A549 (cell line): ENCODE measurements around the gene LGMN. TPM values are rescaled to one million over a fixed set of nuclear protein-coding genes. Genes with fewer than 3 reads are reported as not detected.

Experiments
- ATAC-seq, 2 experiments: fragments of 200-7000 bp in 1 of 2; fragments of >200 bp in 1 of 2; cut with Nextera tagmentation in 1 of 2; cut with Tn5 transposase in 1 of 2; 3 replicates each; pipeline versions ENCODE4 v1.8.0 to v1.9.1; 2018 to 2020; ENCODE audit warnings: mild to moderate bottlenecking in 1 of 2, moderate library complexity in 1 of 2
- CTCF ChIA-PET: fragments of 300-600 bp; sonication (Branson Sonifier 250); formaldehyde crosslinking; extraction: SDS; loops from one replicate; lab custom pipeline; 2021; ENCODE audit warnings: antibody characterized with exemption, inconsistent platforms; lab: Yijun Ruan, JAX
- POLR2A ChIA-PET: fragments of 350-600 bp; formaldehyde crosslinking; extraction: SDS; loops from one replicate; lab custom pipeline; 2021; ENCODE audit warnings: antibody characterized with exemption, inconsistent platforms; lab: Yijun Ruan, JAX
- DNase-seq, 2 experiments: peaks; one replicate each; pipeline versions ENCODE4 v3.0.0 to v3.0.0-alpha.2; 2011 to 2016; ENCODE audit warnings: low read depth in 1 of 2, low spot score in 1 of 2
- FAIRE-seq: peaks from 2 replicates; lab custom pipeline; 2011; peaks lifted over from hg19 to GRCh38; lab: Jason Lieb, UNC
- H3K27ac ChIP-seq, 2 experiments: fragments of >200 bp; sonication (Bioruptor Twin); formaldehyde crosslinking; 3 replicates each; pipeline ENCODE4 v1.5.1; 2016 to 2017
- H3K4me1 ChIP-seq: fragments of >200 bp; sonication (Bioruptor Twin); formaldehyde crosslinking; 3 replicates; pipeline ENCODE4 v1.6.1; 2016
- H3K4me2 ChIP-seq: fragments of >200 bp; sonication (Bioruptor Twin); formaldehyde crosslinking; 3 replicates; pipeline ENCODE4 v1.6.1; 2016
- H3K4me3 ChIP-seq: fragments of >200 bp; sonication (Bioruptor Twin); formaldehyde crosslinking; 3 replicates; pipeline ENCODE4 v1.5.1; 2016
- H3K9me3 ChIP-seq: fragments of >200 bp; sonication (Bioruptor Twin); formaldehyde crosslinking; 3 replicates; pipeline ENCODE4 v1.6.1; 2016
- CEBPB ChIP-seq, 2 experiments: fragments of >200 bp in 1 of 2; sonication (Bioruptor Twin) in 1 of 2; formaldehyde crosslinking in 1 of 2; IDR thresholded peaks; 2 replicates each; pipeline ENCODE4 v1.6.1; 2012 to 2016
- ESRRA ChIP-seq: fragments of 150-350 bp; IDR thresholded peaks from 2 replicates; pipeline ENCODE4 v1.6.1; 2014; ENCODE audit warnings: mild to moderate bottlenecking, low read length, borderline replicate concordance
- FOSB ChIP-seq: fragments of 250-450 bp; sonication (Bioruptor Pico); IDR thresholded peaks from 2 replicates; pipeline ENCODE4 v1.5.0; 2020; ENCODE audit warnings: mild to moderate bottlenecking, moderate library complexity
- FOSL2 ChIP-seq, 2 experiments: fragments of 450-650 bp in 1 of 2; fragments of >200 bp in 1 of 2; sonication (Bioruptor Twin) in 1 of 2; formaldehyde crosslinking; IDR thresholded peaks; 2 replicates each; pipeline versions ENCODE4 v1.5.0 to v1.6.1; 2016 to 2020; ENCODE audit warnings: mild to moderate bottlenecking in 1 of 2, moderate library complexity in 1 of 2
- GATA3 ChIP-seq: IDR thresholded peaks from 2 replicates; pipeline ENCODE4 v1.6.1; 2012; ENCODE audit warnings: borderline replicate concordance
- HOXB5 ChIP-seq: fragments of 250-450 bp; sonication (Bioruptor Pico); IDR thresholded peaks from 2 replicates; pipeline ENCODE4 v1.5.0; 2020; ENCODE audit warnings: mild to moderate bottlenecking, moderate library complexity
- RCOR1 ChIP-seq: fragments of 150-350 bp; IDR thresholded peaks from 2 replicates; pipeline ENCODE4 v1.6.1; 2014; ENCODE audit warnings: antibody characterized with exemption, low read length, low read depth
- SMC3 ChIP-seq: fragments of >200 bp; sonication (Bioruptor Twin); formaldehyde crosslinking; IDR thresholded peaks from 3 replicates; pipeline ENCODE4 v1.6.1; 2018; ENCODE audit warnings: inconsistent platforms
- ZFP36 ChIP-seq: fragments of 450-650 bp; IDR thresholded peaks from 2 replicates; pipeline ENCODE4 v1.6.1; 2014; ENCODE audit warnings: borderline replicate concordance; ENCODE audit not compliant: partially characterized antibody
- WGBS: methylation state at CpG from one replicate; pipeline ENCODE4 v1.1.6; 2017; ENCODE audit errors: missing lambda C conversion rate; 5-methylcytosine and 5-hydroxymethylcytosine counted together
- polyA plus RNA-seq, 4 experiments: library from polyadenylated mRNA; depleted of rRNA in 3 of 4; stranded (reverse); fragments of >200 nt; fragmentation: RNase III in 1 of 4; extraction: RNeasy Plus Mini Kit Qiagen cat#74134 plus additional on column Dnase treatment in 1 of 4; gene quantifications; 2 replicates in 3 of 4; 3 replicates in 1 of 4; pipeline ENCODE4 v1.2.3, GENCODE V29; 2011 to 2017
- TF ChIP-seq, protein P1 (sequence below): IDR thresholded peaks from 2 replicates; pipeline ENCODE4 v1.6.1; 2012; ENCODE audit warnings: low read depth, borderline replicate concordance
- TF ChIP-seq, protein P2 (sequence below): fragments of >200 bp; sonication (Bioruptor Twin); formaldehyde crosslinking; IDR thresholded peaks from 3 replicates; pipeline ENCODE4 v1.5.1; 2016

LGMN gene
- polyA plus RNA-seq, 2 of the 4 experiments (the other 2 are of a cell fraction), result 70.4 to 106 TPM

DNA sequence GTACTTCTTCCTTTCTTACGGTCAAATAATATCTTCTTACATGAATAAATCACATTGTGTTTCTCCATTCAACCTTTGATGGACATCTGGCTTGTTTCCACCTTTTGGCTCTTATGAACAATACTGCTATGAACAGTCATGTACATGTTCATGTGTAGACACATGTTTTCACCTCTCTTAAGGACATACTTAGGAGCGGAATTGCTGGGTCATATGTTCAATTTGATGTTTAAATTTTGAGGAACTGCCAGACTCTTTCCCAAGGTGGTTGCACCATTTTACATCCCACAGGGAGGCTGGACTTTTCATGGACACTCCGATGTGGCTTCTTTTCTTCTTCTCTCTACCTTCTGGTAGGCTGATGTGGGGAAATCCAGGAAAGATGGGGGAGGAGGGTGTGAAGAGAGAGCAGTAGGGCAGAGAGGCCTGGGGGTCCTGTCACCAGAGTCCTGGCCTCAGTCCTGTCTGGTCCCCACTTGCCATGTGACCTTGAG lies 16.8 kb downstream of the LGMN start:
- Histone ChIP-seq H3K9me3 (peaks cover 9% of the 10 kb centered on the region; the same call in 2 of the 3 replicates), H3K27ac (no peak overlapping the region), H3K4me1 (peaks cover 30% of the 10 kb centered on the region), H3K4me2 (no peak overlapping the region), H3K4me3 (no peak overlapping the region)
- 91% methylated on average over 3 of the region's 3 CpGs for WGBS
- POLR2A ChIA-PET, result interaction anchor here (1.5 kb wide), 1 partner anchor 17 kb away, joined by 8 read pairs; the partner anchor contains the start of gene LGMN
- CTCF ChIA-PET, result interaction anchor here (1.1 to 1.7 kb wide), 2 partner anchors 17 to 45 kb away, joined by 3 to 5 read pairs; no protein-coding TSS in a partner anchor
- ATAC-seq (no peak), DNase-seq (no peak), FAIRE-seq (no peak)
- TF ChIP-seq RCOR1, result no peak
- TF ChIP-seq SMC3, result no peak
- TF ChIP-seq, protein P1, sequence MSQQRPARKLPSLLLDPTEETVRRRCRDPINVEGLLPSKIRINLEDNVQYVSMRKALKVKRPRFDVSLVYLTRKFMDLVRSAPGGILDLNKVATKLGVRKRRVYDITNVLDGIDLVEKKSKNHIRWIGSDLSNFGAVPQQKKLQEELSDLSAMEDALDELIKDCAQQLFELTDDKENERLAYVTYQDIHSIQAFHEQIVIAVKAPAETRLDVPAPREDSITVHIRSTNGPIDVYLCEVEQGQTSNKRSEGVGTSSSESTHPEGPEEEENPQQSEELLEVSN, result no peak

DNA sequence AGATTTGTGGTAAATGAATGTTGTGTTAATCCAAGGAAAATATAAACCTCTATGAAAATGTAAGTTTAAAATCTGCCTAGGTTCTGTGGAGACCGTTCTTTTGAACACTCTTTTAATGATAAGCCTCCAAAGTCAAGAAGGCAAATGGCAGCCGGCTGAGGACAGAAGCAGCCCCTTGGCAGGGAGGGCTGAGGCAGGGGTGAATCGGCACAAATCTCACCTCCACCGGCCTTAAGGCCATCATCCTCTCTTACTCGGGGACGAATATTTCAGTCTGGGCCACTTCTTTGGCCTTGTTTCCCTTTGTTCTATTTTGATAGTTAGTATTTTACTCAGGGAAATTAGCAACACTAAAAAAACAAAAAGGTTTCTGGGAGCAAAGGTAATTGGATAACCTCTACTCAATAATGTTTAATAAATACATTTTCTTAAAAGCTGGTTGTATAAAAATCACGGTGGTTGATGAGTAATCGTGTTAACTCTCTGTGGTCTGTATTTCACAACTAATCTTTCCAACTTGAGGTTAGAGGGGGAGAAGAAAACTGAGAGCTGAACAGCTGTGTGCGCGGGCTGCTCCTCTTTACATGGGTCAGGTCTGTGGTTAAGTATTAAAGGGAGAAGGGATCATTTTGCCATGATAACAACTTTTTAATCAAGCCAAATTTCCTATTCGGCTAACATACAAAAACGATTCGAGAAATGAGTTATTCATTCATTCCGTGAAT lies 18.6 kb downstream of the LGMN start:
- DNase-seq (no peak), ATAC-seq (no peak), FAIRE-seq (no peak)
- CTCF ChIA-PET, result interaction anchor here (0.6 to 1.7 kb wide), 3 partner anchors 15 to 18 kb away, joined by 3 to 5 read pairs (median 4); no protein-coding TSS in a partner anchor
- POLR2A ChIA-PET, result interaction anchor here (0.8 to 1.6 kb wide), 4 partner anchors 18 to 64 kb away, joined by 3 to 8 read pairs (median 5); partner anchors contain the start of genes GOLGA5 and LGMN
- H3K27ac ChIP-seq, result peak overlapping the region in 1 of 2 experiments; percentile 73; a peak in 3 of 6 replicates
- WGBS, result 73% methylated on average over 14 of the region's 14 CpGs
- TF ChIP-seq FOSL2 (IDR thresholded peaks at IDR 0.05) (no peak), FOSL2 (CRISPR knock-in tag; IDR thresholded peaks at IDR 0.05) (0 out of 2 replicates have a peak, but pooled peaks have one; percentile 5), FOSB (no peak)
- H3K4me3 ChIP-seq, result no peak overlapping the region
- H3K4me1 ChIP-seq, result peaks cover 44% of the 10 kb centered on the region
- H3K9me3 ChIP-seq, result peaks cover 9% of the 10 kb centered on the region; the same call in 2 of the 3 replicates
- H3K4me2 ChIP-seq, result no peak overlapping the region

GRCh38 chr14:92728759-92729364 lies 19.6 kb downstream of the LGMN start:
- ATAC-seq, result no peak
- WGBS, result 64% methylated on average over 8 of the region's 8 CpGs
- peak in 1 of 2 experiments; percentile 28 for DNase-seq
- TF ChIP-seq ZFP36 (peak; percentile 7), ESRRA (no peak), CEBPB (IDR thresholded peaks at IDR 0.05) (peak; percentile 27; a peak in 2 of 4 replicates)
- no peak for FAIRE-seq
- ChIA-PET POLR2A (interaction anchor here (1.6 kb wide), 1 partner anchor 20 kb away, joined by 7 read pairs; the partner anchor contains the start of gene LGMN), CTCF (interaction anchor here (0.6 to 6.2 kb wide), 4 partner anchors 14 to 582 kb away, joined by 3 to 54 read pairs (median 4); no protein-coding TSS in a partner anchor)
- Histone ChIP-seq H3K4me3 (no peak overlapping the region), H3K4me1 (peaks cover 52% of the 10 kb centered on the region), H3K9me3 (peaks cover 9% of the 10 kb centered on the region; the same call in 2 of the 3 replicates), H3K4me2 (no peak overlapping the region), H3K27ac (peak overlapping the region in 1 of 2 experiments; percentile 73; a peak in 3 of 6 replicates)

- no peak overlapping the region for H3K4me3 ChIP-seq
- CTCF ChIA-PET, result interaction anchor here (1.3 to 6.2 kb wide), 6 partner anchors 12 to 57 kb away, joined by 3 to 54 read pairs (median 8); partner anchors contain the start of gene LGMN
- DNase-seq (no peak), FAIRE-seq (no peak), ATAC-seq (no peak)
- peaks cover 52% of the 10 kb centered on the region for H3K4me1 ChIP-seq
- peaks cover 8% of the 10 kb centered on the region; the same call in 2 of the 3 replicates for H3K9me3 ChIP-seq
- POLR2A ChIA-PET, result interaction anchor here (0.6 to 2.9 kb wide), 2 partner anchors 18 to 22 kb away, joined by 9 to 30 read pairs; partner anchors contain the start of gene LGMN
- TF ChIP-seq, protein P2, sequence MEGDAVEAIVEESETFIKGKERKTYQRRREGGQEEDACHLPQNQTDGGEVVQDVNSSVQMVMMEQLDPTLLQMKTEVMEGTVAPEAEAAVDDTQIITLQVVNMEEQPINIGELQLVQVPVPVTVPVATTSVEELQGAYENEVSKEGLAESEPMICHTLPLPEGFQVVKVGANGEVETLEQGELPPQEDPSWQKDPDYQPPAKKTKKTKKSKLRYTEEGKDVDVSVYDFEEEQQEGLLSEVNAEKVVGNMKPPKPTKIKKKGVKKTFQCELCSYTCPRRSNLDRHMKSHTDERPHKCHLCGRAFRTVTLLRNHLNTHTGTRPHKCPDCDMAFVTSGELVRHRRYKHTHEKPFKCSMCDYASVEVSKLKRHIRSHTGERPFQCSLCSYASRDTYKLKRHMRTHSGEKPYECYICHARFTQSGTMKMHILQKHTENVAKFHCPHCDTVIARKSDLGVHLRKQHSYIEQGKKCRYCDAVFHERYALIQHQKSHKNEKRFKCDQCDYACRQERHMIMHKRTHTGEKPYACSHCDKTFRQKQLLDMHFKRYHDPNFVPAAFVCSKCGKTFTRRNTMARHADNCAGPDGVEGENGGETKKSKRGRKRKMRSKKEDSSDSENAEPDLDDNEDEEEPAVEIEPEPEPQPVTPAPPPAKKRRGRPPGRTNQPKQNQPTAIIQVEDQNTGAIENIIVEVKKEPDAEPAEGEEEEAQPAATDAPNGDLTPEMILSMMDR, result no peak
- TF ChIP-seq HOXB5 (CRISPR knock-in tag) (no peak), GATA3 (peak; percentile 34; the same call in 1 of the 2 replicates)
- H3K27ac ChIP-seq, result peak overlapping the region; percentile 75 to 86
- peak overlapping the region; percentile 60 for H3K4me2 ChIP-seq
- 90% methylated on average over 8 of the region's 8 CpGs for WGBS
Measured at GRCh38 chr14:92726933-92727262, 21.5 kb downstream of the LGMN start.
